GM21576 (cell line): ENCODE results near the gene FAR1.
"Not testable (repeated sequence)": the region's sequence is repeated elsewhere in the genome, so short reads cannot be mapped to it uniquely, and the experiment has no call there.

Source experiments
- ATAC-seq: cut with Tn5 transposase; IDR thresholded peaks from one replicate; pipeline ENCODE4 v1.9.1; 2021; ENCODE audit warnings: mild to moderate bottlenecking, moderate library complexity; ENCODE audit not compliant: unreplicated experiment

Gene FAR1

GRCh38 chr11:13701506-13701905, 33.0 kb downstream of the FAR1 start:
- ATAC-seq, result no peak

DNA sequence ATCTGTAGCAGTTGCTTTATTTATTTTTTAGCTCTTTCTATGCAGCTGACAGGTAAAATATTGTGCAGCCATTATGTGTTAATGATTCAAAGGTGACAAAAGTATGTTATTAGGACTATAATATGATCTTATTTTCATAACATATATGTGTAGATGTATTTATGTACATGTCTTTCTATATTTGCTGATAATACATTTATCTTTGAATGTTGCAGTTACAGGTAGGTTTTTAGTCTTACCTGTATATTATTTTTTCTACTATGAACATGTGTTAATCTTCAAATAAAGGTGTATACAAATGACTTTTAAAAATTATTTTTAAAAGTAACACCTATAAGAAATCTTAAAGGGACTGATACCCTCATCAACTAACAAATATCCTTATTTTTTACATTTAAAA, 33.6 kb downstream of the FAR1 start:
- ATAC-seq, result no peak

DNA sequence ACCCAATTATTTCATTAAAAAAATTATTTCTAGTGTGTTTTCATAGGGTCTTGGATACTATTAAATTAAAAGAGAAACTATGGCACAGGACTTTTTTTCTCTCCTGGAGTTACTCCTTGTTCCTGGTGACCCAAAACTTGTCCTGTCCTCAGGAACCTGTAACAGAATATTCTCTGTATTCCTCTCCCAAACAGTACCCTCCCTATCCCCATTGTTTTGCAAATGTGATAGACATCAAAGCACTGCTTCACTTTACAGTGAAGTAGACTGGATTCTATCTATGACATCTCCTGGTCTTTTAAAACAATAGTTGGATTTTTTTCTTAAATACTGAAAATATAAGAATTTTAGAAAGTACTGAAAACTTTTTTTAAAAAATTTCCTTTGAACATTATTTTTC, 37.2 kb downstream of the FAR1 start:
- ATAC-seq, result no peak

DNA sequence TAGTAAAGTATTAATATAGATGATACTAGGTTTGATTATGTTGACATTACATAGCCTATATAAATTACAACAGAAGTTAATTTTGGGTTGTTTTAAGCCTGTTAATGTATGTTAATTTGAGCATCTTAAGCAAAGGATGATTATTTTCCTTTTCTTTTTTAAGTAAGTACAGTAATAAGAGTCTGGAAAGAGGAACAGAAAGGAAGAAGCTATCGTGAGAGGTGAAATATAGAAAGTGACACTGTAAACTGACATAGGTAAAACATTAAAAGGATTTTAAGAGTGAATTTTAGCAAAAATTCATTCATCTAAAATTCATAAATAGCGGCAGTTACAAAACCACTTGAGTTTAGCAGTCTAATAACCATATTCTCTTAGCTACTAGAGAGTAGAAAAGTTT, 45.5 kb downstream of the FAR1 start:
- no peak for ATAC-seq

DNA sequence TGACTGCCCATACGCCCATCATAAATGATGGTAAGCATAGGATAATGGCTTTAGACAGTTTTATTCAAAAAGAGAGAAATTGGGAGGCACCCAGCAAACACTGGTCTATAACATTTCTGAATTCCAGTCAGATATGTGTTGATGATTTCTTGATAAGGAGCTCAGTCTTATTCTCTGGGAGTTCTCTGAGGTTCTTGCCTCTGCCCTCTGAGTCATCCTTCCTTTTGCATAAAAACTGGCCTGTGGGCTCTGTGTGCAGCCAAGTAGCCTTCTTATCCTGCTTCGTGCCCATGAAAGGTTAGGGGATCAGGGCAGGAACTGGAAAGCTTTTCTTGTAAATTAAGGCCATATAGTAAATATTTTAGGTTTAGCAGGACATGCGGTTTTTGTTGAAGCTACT, 48.9 kb downstream of the FAR1 start:
- no peak for ATAC-seq

- ATAC-seq, result no peak
Observed at GRCh38 chr11:13718394-13718793, 49.9 kb downstream of the FAR1 start.

DNA sequence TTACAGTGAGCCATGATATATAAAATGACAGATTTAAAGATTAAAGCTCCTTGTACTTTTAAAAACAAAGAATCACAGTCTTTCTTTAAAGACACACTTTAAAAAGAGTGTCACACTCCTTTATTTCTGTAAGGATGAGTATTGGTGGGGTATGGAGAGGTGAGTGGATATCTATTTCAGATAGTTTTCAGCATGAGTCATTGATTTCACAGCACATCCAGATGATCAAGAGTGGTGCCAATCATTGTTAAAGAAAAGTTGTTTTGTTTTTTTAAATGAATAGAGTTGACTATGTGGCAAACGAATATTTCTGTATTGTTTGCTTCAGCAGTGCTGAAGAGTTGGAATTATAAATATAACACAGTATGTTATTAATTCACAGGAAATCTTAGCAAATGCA, 52.5 kb downstream of the FAR1 start:
- ATAC-seq, result no peak

DNA sequence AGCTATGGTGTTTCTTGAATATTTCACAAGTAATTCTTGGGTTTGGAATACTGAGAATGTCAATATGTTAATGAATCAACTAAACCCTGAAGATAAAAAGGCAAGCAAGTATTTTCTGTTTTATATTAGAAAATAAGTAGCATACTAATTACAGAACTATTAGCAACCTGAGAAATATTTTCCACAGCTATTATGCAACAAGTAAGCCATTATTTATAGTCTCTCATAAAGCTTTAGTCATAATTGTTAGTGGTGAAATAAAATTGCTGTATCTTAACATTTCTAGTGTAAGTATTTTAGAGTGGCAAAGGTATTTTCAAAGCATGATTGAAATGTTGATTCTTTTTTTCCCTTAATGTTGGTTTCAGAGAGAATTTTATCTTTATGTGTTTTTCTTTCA, 53.3 kb downstream of the FAR1 start:
- ATAC-seq, result no peak

DNA sequence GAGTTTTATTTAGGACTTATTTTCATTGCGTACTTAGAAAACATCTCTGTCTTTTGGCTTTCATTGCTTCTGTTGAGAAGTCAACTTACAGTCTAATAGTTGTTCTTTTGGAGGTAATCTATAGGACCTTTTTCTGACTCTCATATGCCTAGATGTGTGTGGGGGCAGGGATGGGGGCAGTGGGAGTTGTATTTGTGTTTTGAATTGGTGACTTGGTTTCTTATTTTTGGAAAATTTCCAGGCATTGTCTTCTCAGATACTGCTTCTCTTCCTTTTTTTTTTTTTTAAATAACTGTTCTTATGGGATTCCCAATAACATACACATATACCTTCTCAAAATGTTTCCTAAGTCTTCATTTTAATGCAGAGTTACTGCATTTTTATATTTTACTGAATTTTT, 58.0 kb downstream of the FAR1 start:
- no peak for ATAC-seq

DNA sequence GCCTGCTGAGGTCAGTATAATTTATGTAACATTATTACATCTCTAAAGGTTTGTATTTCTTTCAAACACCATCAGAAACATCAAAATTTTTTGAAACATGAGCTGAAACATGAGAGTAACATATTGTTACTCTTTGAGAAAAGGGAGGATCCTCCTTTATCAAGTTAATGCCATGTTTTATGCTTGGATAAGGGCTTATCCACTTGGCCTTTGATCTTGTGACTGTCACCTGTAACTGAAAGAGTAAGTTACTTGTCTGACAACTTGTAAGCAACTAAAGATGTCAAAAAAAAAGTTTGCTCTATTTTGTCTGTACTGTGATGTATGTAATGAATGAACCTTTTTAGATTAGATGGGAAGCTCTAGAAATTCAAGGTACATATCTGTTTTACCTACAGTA, 59.6 kb downstream of the FAR1 start:
- no peak for ATAC-seq

- no peak for ATAC-seq
Observed at GRCh38 chr11:13734530-13734929, 66.1 kb downstream of the FAR1 start.

DNA sequence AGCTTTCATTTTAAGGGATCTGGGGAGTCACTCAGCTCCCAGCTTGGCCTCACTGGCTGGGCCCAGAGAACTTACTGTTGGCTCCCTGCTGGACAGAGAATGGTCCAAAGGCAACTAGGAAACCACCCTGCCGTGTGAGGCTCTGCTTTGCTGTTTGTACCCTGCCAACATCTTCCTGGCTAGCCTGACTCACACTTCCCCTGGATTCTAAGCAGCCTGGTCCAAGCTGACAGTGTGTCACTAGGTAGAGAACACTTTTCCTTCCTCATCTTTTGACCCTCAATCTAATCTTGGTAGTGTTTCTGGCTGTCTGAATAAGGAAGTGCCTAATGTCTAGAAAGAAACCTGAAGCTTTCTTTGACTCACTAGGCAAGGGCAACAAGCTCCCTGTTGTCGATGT, 76.7 kb downstream of the FAR1 start:
- no peak for ATAC-seq

GRCh38 chr11:13753316-13753715, 84.8 kb downstream of the FAR1 start:
- ATAC-seq, result not testable (repeated sequence)

DNA sequence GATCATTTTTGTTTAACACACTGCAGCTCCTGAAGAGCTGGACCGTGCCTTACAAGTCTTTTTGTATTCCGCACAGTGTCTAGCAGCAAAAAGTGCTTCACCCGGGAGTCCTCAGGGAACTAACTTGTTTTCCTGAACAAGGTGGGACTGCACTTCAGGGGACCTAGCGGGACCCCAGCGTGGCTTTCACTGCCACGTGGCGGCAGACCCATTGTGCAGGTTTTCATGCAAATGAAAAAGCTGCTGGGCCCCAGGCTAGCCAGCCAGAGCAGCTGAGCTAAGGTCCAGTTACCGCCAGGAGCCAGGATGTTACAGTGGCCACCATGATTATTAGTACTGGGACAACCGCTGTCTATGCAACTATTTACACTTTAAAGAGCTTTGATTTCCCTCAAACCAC, 90.6 kb downstream of the FAR1 start:
- ATAC-seq, result no peak

DNA sequence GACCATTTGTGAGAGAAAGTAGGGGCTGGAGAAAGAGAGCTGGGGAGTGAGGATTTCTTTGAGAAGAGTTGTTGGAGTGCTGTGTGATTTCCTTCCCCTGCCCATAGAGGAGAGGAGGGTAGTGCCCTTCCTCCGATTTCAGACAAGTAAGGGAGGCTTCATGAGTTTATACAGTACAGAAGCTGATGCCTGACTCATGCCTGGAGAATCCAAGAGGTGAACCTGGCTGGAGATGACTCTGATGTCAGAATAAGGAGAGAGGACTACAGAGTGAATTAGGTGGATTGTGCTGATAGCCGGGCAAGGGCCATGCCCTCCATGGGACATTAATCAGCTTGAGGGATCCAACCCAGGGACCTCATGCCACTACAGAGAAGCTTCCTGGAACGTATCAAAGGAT, 91.6 kb downstream of the FAR1 start:
- ATAC-seq, result no peak

GRCh38 chr11:13761250-13761649, 92.8 kb downstream of the FAR1 start:
- no peak for ATAC-seq

DNA sequence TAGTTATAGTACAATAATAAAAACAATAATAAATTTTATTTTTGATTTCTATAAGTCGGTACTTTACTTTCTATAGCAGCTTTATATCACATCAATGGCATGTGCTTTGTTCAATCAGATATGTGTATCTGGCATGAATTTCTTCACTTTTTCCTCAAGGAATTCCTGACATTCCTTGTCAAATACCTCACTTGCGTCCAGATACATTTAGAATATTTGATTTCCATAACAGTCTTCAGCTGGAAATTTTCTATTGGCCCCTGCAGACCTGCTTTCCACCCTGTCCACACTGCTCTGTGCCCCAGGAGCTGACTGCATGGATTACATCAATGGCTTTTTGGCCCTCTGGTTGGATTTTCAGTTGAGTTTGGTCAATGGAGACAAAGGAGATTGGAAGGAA, 93.2 kb downstream of the FAR1 start:
- no peak for ATAC-seq

DNA sequence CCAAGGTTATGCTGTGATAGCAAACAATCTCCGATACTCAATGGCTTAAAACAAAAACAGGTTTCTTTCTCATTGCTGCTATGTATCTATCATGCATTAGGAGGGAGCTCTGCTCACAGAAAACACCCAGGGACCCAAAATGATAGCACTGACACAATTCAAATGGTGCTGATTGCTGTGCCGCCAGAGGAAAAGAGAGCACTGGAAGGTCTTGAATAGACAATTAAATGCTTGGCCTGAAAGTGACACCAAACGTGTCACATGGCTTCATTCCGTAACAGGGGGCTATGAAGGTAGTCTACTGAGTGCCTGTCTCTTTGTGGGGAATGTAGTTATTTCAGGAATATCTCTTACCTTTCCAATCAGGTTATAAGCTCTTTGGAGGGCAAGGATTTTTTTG, 94.2 kb downstream of the FAR1 start:
- ATAC-seq, result no peak

GRCh38 chr11:13763341-13763740, 94.9 kb downstream of the FAR1 start:
- ATAC-seq, result no peak

- ATAC-seq, result no peak
Observed at GRCh38 chr11:13765886-13766285, 97.4 kb downstream of the FAR1 start.

- ATAC-seq, result no peak
Observed at GRCh38 chr11:13767471-13767870, 99.0 kb downstream of the FAR1 start.

DNA sequence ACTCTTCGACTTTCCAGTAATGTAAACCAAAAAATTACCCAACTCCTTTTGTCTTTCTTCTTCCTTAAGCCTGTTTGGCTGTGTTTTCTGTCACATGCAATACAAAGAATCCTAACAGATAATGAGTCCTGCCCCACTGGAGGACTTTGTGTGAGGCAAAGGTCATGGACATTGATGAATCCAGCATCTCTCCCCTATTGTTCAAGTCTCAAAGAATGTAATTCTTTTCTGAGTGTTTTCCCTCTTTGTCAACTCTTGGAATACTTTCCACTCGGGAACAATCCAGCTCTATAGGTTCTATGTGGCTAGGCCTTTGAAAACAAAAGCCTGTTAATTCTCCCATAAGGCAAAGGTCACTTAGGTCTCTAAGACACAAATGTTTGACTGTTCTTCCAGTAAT, 100.7 kb downstream of the FAR1 start:
- no peak for ATAC-seq

- no peak for ATAC-seq
Observed at GRCh38 chr11:13771151-13771550, 102.7 kb downstream of the FAR1 start.
